Measurements from ENCODE around the gene CDHR4. TPM values are rescaled to one million over a fixed set of nuclear protein-coding genes. Genes with fewer than 3 reads are reported as not detected.

CDHR4 gene, protein sequence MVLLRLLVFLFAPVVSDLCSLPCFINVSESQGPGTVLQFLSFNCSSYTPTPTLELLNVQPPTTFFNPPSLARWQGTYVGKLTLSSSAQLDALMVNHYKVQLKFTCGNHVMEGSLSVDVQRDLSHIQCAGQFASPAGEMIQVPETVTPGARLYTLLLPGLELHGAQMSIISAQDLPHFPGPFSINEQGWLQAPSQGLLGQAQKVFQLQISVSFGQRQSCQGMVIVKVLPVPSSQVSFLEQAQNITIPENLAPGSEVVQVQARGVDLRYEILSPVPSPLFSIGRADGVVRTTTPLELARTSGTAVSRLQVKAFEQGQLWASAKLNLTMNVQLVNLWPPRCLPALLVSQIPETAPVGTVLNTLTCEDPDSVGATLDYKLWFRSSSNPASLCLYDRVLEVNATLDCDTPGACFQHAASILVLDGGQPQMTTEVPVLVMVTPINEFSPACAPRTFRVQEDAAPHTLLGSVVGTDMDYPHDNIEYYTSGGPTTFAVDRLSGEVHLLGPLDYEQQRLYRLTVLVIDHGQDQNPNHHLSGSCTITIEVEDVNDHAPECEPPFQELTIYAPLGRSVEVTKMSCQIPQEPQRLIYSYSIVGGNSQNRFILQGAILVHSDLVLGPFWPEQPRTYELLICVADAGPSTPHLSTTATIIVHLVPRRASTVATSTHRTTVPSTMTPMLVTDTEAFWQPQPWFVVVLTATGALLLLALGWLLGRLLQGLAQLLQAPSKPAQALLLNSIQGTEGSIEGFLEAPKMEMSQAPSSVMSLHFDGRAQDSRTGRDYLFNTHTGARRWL
- total RNA-seq (2022; extraction: Qiagen RNA extraction; ENCODE audit: low read depth) = 0.21 to 0.52 TPM (median 0.32 TPM) in 4 of 5 replicates, not detected in the other

DNA sequence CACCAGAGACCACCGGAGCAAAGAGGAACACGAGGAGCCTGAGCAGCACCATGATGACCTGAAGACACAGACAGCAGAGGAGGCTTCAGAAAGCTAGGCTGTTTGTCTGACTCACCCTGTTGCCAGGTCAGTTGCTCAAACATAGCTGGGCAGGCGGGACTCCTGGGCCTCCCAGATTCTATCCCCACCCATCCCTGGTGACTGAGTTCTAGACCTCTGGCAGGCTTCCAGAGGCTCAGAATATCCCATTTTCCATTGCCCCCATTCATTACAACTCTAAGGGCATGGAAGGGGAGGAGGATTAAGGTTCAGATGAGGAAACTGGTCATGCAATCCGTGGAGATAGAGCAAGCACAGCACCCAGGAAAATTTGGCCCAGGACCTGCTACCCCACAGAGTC, at the start of gene CDHR4:
Gene CDHR4, minus strand, starts transcription at position 113 of the 400 bp plus-strand sequence. Its CDS starts 61 bp downstream, at position 52.

DNA sequence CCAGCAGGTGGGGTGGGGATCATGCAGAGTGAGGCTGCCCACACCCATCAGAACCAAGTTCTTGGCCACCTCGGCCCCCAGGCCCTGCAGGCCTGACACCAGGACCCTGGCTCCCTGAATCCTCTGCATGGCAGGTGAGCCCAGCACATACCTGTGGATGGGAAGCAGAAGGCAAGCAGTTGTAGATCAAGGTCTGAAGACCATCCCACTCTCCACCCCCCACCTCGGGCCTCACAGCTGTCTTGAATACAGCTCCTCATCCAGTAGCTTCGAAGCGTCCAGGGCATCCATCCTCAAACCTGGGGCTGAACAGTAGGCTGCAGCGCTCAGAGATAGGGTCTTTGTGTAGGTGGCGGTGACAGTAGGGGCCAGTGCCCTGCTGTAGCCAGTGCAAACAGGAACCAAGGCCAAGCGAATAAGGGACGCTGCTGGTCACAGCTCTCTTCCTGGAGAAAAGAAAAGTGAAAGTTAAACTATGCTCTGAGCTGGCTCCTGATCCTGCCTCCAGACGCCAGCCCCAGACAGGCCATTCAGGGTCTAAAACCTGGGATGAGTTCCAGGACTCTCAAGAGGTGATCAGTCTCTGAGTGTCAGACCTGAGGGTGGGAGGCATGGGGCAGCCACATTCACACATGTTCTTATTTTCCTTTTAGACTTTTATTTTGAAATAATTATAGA, 14.0 kb upstream of the CDHR4 start, which contains the start of gene UBA7:
Gene UBA7, minus strand, starts transcription at position 457 of the 678 bp plus-strand sequence. Its CDS starts 166 bp downstream, at position 291.

DNA sequence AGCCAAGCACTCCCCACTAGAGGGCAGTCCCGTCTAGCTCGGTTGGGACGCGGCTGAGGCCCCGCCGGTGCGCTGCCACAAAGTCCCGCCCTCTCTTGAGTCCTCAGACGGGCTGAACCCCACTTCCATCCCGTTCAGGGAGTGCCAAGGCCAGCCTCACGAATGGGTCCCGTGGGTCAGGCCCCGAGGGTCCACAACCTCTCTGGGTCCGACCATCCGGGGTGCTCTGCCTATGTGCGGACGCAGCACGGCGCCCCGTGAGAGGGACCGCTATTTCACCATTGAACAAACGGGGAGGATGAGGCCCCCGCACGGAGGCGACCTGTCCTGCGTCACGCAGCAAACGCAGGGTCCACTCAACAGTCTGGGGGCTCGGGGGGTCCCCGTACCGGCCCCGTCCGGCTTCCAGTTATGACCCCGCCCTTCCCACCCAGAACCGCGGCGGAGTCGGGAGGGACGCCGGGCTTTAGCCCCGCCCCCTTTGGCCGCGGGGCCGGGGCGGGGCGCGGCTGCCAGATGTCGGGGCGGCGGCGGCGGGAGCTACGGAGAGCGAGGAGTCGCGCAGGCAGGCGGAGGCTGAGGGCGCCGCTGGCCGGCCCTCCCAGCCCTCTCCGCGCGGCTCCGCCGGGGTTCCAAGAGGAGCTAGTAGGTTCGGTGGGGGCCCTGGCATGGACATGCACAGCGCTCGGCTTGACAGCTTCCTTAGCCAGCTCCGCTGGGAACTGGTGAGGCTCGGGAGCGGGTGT, 3.2 kb upstream of the CDHR4 start, which contains the start of gene INKA1:
Gene INKA1, plus strand, starts transcription at position 543 of the 746 bp plus-strand sequence. Its CDS starts 132 bp downstream, at position 675.

DNA sequence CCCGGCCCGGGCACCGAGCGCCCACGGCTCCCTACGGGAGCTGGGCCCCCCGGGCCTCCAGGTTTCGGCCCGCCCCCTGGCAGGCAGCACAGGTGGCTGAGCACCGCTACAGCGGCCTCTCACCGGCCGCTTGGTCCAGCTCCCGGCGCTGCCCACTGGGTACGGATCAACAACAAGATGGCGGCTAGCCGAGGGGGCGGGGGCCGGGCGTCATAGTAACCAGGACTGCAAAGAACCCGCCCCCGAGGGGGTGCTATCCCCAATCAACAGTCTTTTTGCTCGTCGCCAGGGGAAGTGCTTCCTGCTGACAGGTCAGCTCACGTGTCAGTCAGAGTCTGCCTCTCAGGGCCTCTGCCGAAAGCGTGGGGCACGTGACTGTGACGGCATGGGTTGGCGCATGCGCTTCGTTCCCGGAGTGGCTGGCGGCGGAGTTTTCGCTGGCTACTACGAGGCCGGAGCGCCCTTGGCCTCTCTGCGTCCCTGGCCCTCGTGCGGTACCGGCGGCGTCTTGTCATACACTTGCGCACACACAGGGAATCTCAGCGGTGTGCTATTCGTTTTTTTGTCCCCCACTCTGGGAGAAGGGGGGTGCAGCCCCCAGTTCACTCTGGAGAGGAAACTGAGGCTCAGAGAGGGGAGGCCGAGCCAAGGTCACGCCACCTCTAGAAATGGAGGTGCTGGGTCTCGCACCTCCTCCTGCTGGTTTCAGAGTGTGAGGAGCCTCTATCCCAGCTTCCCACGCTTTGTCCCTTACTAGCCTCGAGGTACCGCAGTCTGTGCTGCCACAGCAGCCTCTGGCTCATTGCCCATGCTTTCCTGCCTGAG, 13.1 kb downstream of the CDHR4 start, which contains the start of gene IP6K1:
Gene IP6K1, minus strand, starts transcription at position 186 of the 825 bp plus-strand sequence. CDS start 38,502 bp downstream, outside the sequence.

Other genes with a start within 250 kb of the CDHR4 start
- 0.05 to 0.22 TPM (median 0.15 TPM) in 5 replicates for gene BSN, start 245.4 kb downstream of the CDHR4 start, total RNA-seq (2022; extraction: Qiagen RNA extraction; ENCODE audit: low read depth)
- gene APEH, start 125.5 kb downstream of the CDHR4 start, total RNA-seq (2022; extraction: Qiagen RNA extraction; ENCODE audit: low read depth) = 57.3 to 70.8 TPM (median 63.6 TPM) in 5 replicates
- gene MST1, start 110.4 kb downstream of the CDHR4 start, total RNA-seq (2022; extraction: Qiagen RNA extraction; ENCODE audit: low read depth) = 1.2 to 2.2 TPM (median 1.7 TPM) in 5 replicates
- 10.2 to 15.0 TPM (median 13.6 TPM) in 5 replicates for gene RNF123, start 110.3 kb downstream of the CDHR4 start, total RNA-seq (2022; extraction: Qiagen RNA extraction; ENCODE audit: low read depth)
- gene AMIGO3, start 80.2 kb downstream of the CDHR4 start, total RNA-seq (2022; extraction: Qiagen RNA extraction; ENCODE audit: low read depth) = 0.52 to 1.8 TPM (median 0.64 TPM) in 5 replicates
- gene GMPPB, start 75.9 kb downstream of the CDHR4 start, total RNA-seq (2022; extraction: Qiagen RNA extraction; ENCODE audit: low read depth) = 14.9 to 18.9 TPM (median 18.2 TPM) in 5 replicates
- gene IP6K1, start 13.3 kb downstream of the CDHR4 start, total RNA-seq (2022; extraction: Qiagen RNA extraction; ENCODE audit: low read depth) = 19.7 to 24.1 TPM (median 21.3 TPM) in 5 replicates
- gene INKA1, start 3.4 kb upstream of the CDHR4 start, total RNA-seq (2022; extraction: Qiagen RNA extraction; ENCODE audit: low read depth) = 1.1 to 2.3 TPM (median 1.9 TPM) in 5 replicates
- 0.32 to 1.0 TPM (median 0.60 TPM) in 5 replicates for gene UBA7, start 14.1 kb upstream of the CDHR4 start, total RNA-seq (2022; extraction: Qiagen RNA extraction; ENCODE audit: low read depth)
- gene TRAIP, start 56.7 kb upstream of the CDHR4 start, total RNA-seq (2022; extraction: Qiagen RNA extraction; ENCODE audit: low read depth) = 9.2 to 14.6 TPM (median 12.7 TPM) in 5 replicates
- 0.30 to 0.63 TPM (median 0.45 TPM) in 5 replicates for gene CAMKV, start 70.0 kb upstream of the CDHR4 start, total RNA-seq (2022; extraction: Qiagen RNA extraction; ENCODE audit: low read depth)
- gene MST1R, start 104.0 kb upstream of the CDHR4 start, total RNA-seq (2022; extraction: Qiagen RNA extraction; ENCODE audit: low read depth) = 5.4 to 8.4 TPM (median 7.7 TPM) in 5 replicates
- gene MON1A, start 129.9 kb upstream of the CDHR4 start, total RNA-seq (2022; extraction: Qiagen RNA extraction; ENCODE audit: low read depth) = 5.6 to 9.7 TPM (median 7.5 TPM) in 5 replicates
- gene RBM6, start 140.3 kb upstream of the CDHR4 start, total RNA-seq (2022; extraction: Qiagen RNA extraction; ENCODE audit: low read depth) = 23.3 to 27.5 TPM (median 26.0 TPM) in 5 replicates

All from A549 treated with GW870086 at 1 μM for 4 hours (cell line).